Neutrophil (primary cell): ENCODE data around the gene TMEM121.
A peak's percentile ranks its signal among the peaks of the same experiment; 100 is the strongest.

Experiments used
- H3K27ac ChIP-seq: fragments of 200-600 bp; sonication (generic); 2 replicates; pipeline ENCODE4 v1.5.1; 2016; ENCODE audit warnings: mild to moderate bottlenecking, moderate library complexity
- H3K27me3 ChIP-seq: fragments of 200-600 bp; sonication (generic); 2 replicates; pipeline ENCODE4 v1.6.0; 2016; ENCODE audit warnings: mild to moderate bottlenecking
- H3K36me3 ChIP-seq: fragments of 200-600 bp; sonication (generic); 2 replicates; pipeline ENCODE4 v1.5.1; 2017
- H3K4me1 ChIP-seq, 2 experiments: fragments of 200-600 bp in 1 of 2; sonication (generic) in 1 of 2; 1 replicate in 1 of 2; 2 replicates in 1 of 2; pipeline versions ENCODE4 v1.5.1 to v1.6.1; 2013 to 2016; ENCODE audit warnings: low read depth in 1 of 2, low read length in 1 of 2, mild to moderate bottlenecking in 1 of 2, moderate library complexity in 1 of 2; ENCODE audit not compliant: control insufficient read depth in 1 of 2, insufficient read depth in 1 of 2
- H3K4me3 ChIP-seq, 2 experiments: fragments of 200-600 bp in 1 of 2; sonication (generic) in 1 of 2; 1 replicate in 1 of 2; 2 replicates in 1 of 2; pipeline ENCODE4 v1.5.1; 2013 to 2016; ENCODE audit warnings: low read depth in 1 of 2, low read length in 1 of 2, mild to moderate bottlenecking in 1 of 2, moderate library complexity in 1 of 2
- H3K9me3 ChIP-seq: fragments of 200-600 bp; sonication (generic); 2 replicates; pipeline ENCODE4 v1.5.1; 2016
- CTCF ChIP-seq: fragments of 200-600 bp; sonication (generic); IDR thresholded peaks from 2 replicates; pipeline ENCODE4 v1.5.1; 2016; ENCODE audit warnings: antibody characterized with exemption

Gene TMEM121

GRCh38 chr14:105533811-105534498 lies 7.6 kb downstream of the TMEM121 start:
- Histone ChIP-seq H3K27me3 (peaks cover 55% of the 10 kb centered on the region), H3K9me3 (no peaks in the 10 kb centered on the region), H3K36me3 (no peaks in the 10 kb centered on the region), H3K4me1 (peaks cover 0 to 3% of the 10 kb centered on the region in 2 experiments), H3K27ac (no peak overlapping the region), H3K4me3 (no peak overlapping the region)
- no peak for TF ChIP-seq CTCF

GRCh38 chr14:105534586-105534985 lies 8.2 kb downstream of the TMEM121 start:
- Histone ChIP-seq H3K9me3 (no peaks in the 10 kb centered on the region), H3K27me3 (peaks cover 53% of the 10 kb centered on the region), H3K36me3 (no peaks in the 10 kb centered on the region), H3K4me1 (no peaks in the 10 kb centered on the region), H3K4me3 (no peak overlapping the region), H3K27ac (no peak overlapping the region)
- TF ChIP-seq CTCF: no peak

- no peaks in the 10 kb centered on the region for H3K9me3 ChIP-seq
- no peak overlapping the region for H3K4me3 ChIP-seq
- H3K36me3 ChIP-seq: no peaks in the 10 kb centered on the region
- no peak overlapping the region for H3K27ac ChIP-seq
- no peak for TF ChIP-seq CTCF
- H3K27me3 ChIP-seq: peaks cover 39% of the 10 kb centered on the region
- H3K4me1 ChIP-seq: no peaks in the 10 kb centered on the region
Observed at GRCh38 chr14:105536051-105536450, 9.7 kb downstream of the TMEM121 start.

- H3K4me1 ChIP-seq: no peaks in the 10 kb centered on the region
- H3K27me3 ChIP-seq: peaks cover 37% of the 10 kb centered on the region
- no peak for TF ChIP-seq CTCF
- H3K27ac ChIP-seq: no peak overlapping the region
- H3K4me3 ChIP-seq: no peak overlapping the region
- no peaks in the 10 kb centered on the region for H3K36me3 ChIP-seq
- no peaks in the 10 kb centered on the region for H3K9me3 ChIP-seq
Observed at GRCh38 chr14:105536691-105537579, 10.6 kb downstream of the TMEM121 start.

- TF ChIP-seq CTCF: peak; percentile 93
- H3K4me1 ChIP-seq: no peaks in the 10 kb centered on the region
- H3K27ac ChIP-seq: no peak overlapping the region
- no peak overlapping the region for H3K4me3 ChIP-seq
- no peaks in the 10 kb centered on the region for H3K9me3 ChIP-seq
- H3K27me3 ChIP-seq: peaks cover 40% of the 10 kb centered on the region
- H3K36me3 ChIP-seq: no peaks in the 10 kb centered on the region
Observed at GRCh38 chr14:105537580-105538474, 11.4 kb downstream of the TMEM121 start.
